GM12873 (cell line): Measurements from ENCODE around the gene DPH2.

ENCODE experiments used
- CTCF ChIP-seq: IDR thresholded peaks from 2 replicates; pipeline ENCODE4 v1.5.1; 2012; ENCODE audit warnings: low read depth, mild to moderate bottlenecking, moderate library complexity, low read length, control low read depth; ENCODE audit not compliant: insufficient read depth; ENCODE audit errors: missing control alignments

The DPH2 gene

GRCh38 chr1:43994071-43994470, 24.3 kb downstream of the DPH2 start:
- TF ChIP-seq CTCF: no peak

DNA sequence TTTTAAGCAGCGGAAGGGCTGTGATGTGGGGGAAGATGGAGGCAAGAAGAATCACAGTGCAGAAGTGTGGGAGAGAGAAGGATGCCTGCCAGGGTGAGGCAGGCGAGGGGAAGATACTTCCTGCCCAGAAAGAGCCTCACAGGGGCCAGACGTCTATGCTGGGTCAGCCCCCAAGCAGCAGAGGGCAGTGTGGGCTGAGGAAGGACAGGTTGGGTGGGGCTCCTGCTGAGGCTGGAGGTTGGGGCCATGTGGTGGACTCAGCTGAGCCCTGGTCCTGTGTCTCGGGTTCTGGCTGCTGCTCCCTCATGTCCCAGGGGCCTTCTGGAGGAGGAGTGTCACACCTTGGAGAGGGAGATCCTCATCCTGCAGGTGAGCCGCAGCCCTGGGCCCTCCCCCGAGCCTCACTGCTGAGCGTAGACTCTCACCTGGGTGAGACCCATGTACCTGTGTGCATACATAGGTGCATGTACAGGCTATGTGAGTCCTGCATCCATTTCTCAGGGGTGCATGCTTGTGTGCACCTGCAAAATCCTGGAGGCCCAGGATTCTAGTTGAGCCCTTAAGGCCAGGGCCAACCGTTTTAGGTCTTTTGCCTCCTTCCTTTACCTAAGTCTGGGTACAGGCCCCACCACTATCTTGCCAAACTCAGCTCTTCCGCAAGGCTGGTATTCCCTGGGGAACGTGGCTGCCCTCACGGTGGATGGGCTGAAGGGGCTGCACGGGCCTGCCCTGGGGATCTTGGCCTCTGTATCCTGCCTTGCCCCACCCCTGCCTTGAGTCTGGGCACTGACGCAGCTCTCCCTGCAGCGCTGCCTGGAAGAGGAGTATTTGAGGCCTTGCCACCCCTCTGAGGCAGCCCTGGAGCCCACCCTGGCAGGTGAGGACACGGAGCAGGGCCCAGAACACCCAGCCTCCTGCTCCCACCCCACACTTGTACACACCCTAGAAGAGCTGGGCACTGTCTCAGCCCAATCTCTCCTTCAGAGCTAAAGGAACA, 25.3 kb downstream of the DPH2 start:
- TF ChIP-seq CTCF: peak; percentile 49

GRCh38 chr1:43995984-43996732, 26.3 kb downstream of the DPH2 start:
- TF ChIP-seq CTCF: no peak

- no peak for TF ChIP-seq CTCF
Observed at GRCh38 chr1:43996733-43997115, 26.9 kb downstream of the DPH2 start.

DNA sequence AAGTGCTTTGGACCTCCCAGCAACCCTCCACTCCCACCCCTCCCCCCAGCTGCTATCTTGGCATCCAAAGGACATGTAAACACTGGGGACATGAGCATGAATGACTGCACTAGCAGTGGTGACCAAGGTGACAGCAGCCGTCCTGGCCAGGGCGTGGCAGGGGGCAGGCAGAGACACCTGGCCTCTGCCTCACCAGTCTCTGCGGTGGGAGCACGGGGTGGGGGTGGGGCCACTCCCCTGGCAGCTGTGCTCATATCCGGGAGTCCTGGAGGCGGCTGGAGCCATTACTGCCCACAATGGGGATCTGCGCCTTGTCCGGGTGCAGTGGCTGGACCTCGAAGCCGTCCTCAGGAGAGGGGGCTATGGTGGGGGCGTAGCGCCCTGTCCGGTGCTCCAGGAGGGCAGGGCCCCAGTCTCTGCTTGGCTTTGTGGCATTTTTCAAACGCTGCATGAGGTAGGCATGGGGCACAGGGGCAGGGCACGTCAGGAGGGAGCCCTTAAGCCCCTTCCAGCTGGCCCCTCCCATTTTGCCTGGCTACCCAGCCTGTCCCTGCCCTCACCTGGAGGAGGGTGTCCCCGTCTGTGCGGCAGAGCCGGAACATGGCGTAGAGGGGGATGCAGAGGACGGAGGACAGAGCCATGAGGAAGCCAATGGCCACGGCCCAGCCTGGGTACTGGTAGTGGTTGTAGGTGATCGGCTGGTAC, 27.6 kb downstream of the DPH2 start:
- TF ChIP-seq CTCF: no peak

GRCh38 chr1:43998000-43998378, 28.2 kb downstream of the DPH2 start:
- no peak for TF ChIP-seq CTCF

DNA sequence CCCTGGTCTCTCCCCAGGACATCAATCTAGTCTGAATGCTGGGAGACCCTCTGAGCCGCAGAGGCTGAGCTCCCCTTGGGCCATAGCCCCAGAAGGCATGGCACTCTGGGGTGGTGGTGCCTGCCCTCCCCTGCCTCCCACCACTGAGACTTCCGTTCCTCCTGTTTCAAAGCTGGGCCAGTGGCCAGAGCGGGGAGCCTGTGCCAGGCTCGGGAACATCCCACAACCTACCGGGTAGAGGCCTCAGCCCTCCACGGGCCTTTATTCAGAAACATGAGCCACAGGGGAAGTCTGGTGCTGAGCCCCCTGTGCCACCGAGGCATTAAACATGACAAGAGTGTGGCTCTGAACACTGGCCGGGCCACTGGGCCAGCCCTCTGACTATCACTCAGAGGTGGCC, 29.6 kb downstream of the DPH2 start:
- no peak for TF ChIP-seq CTCF
